GM18867 (cell line): ENCODE results near the gene APBA2.

Experiments used
- ATAC-seq: cut with Tn5 transposase; IDR thresholded peaks from one replicate; pipeline ENCODE4 v1.9.1; 2021; ENCODE audit warnings: mild to moderate bottlenecking, moderate library complexity; ENCODE audit not compliant: unreplicated experiment

The APBA2 gene

GRCh38 chr15:29113336-29114220, 227.8 kb downstream of the APBA2 start:
- no peak for ATAC-seq

GRCh38 chr15:29114221-29115092, 228.7 kb downstream of the APBA2 start:
- no peak for ATAC-seq

GRCh38 chr15:29115093-29115991, 229.6 kb downstream of the APBA2 start:
- no peak for ATAC-seq

- ATAC-seq, result no peak
These were observed 231.4 kb downstream of the APBA2 start for GRCh38 chr15:29116970-29117700.

- ATAC-seq, result no peak
These were observed 232.0 kb downstream of the APBA2 start for GRCh38 chr15:29117778-29118177.

- no peak for ATAC-seq
These were observed 234.1 kb downstream of the APBA2 start for GRCh38 chr15:29119847-29120246.

- no peak for ATAC-seq
These were observed 235.0 kb downstream of the APBA2 start for GRCh38 chr15:29120593-29121368.

- no peak for ATAC-seq
These were observed 235.5 kb downstream of the APBA2 start for GRCh38 chr15:29121369-29121656.

- ATAC-seq, result no peak
These were observed 236.1 kb downstream of the APBA2 start for GRCh38 chr15:29121907-29122306.

- no peak for ATAC-seq
These were observed 236.7 kb downstream of the APBA2 start for GRCh38 chr15:29122506-29122905.

GRCh38 chr15:29123171-29123570, 237.4 kb downstream of the APBA2 start:
- no peak for ATAC-seq

- ATAC-seq, result no peak
These were observed 238.2 kb downstream of the APBA2 start for GRCh38 chr15:29123991-29124390.

GRCh38 chr15:29124581-29125381, 239.0 kb downstream of the APBA2 start:
- ATAC-seq, result no peak

GRCh38 chr15:29125382-29126207, 239.8 kb downstream of the APBA2 start:
- no peak for ATAC-seq

GRCh38 chr15:29126208-29126536, 240.4 kb downstream of the APBA2 start:
- ATAC-seq, result no peak

- no peak for ATAC-seq
These were observed 241.2 kb downstream of the APBA2 start for GRCh38 chr15:29126821-29127461.
